Tibial nerve (tissue), 3 donors: ENCODE results near the gene WNT16.

Source experiments
- POLR2A ChIP-seq, 2 donors: fragments of 450-650 bp; IDR thresholded peaks; one replicate each; pipeline ENCODE4 v1.6.1; 2017; ENCODE audit warnings: antibody characterized with exemption in 2 of 2, mild to moderate bottlenecking in 2 of 2, moderate library complexity in 2 of 2
- TF ChIP-seq, protein P1 (sequence below), 5 experiments: fragments of 200-600 bp in 3 of 5; fragments of 450-650 bp in 2 of 5; sonication (generic) in 3 of 5; IDR thresholded peaks; one replicate each; pipeline ENCODE4 v1.5.1; 2016 to 2019; ENCODE audit warnings: antibody characterized with exemption in 5 of 5, mild to moderate bottlenecking in 3 of 5, moderate library complexity in 2 of 5

- TF ChIP-seq, protein P1, sequence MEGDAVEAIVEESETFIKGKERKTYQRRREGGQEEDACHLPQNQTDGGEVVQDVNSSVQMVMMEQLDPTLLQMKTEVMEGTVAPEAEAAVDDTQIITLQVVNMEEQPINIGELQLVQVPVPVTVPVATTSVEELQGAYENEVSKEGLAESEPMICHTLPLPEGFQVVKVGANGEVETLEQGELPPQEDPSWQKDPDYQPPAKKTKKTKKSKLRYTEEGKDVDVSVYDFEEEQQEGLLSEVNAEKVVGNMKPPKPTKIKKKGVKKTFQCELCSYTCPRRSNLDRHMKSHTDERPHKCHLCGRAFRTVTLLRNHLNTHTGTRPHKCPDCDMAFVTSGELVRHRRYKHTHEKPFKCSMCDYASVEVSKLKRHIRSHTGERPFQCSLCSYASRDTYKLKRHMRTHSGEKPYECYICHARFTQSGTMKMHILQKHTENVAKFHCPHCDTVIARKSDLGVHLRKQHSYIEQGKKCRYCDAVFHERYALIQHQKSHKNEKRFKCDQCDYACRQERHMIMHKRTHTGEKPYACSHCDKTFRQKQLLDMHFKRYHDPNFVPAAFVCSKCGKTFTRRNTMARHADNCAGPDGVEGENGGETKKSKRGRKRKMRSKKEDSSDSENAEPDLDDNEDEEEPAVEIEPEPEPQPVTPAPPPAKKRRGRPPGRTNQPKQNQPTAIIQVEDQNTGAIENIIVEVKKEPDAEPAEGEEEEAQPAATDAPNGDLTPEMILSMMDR (IDR thresholded peaks at IDR 0.05): no peak
- no peak for TF ChIP-seq POLR2A (IDR thresholded peaks at IDR 0.05)
These were observed 61.8 kb downstream of the WNT16 start for GRCh38 chr7:121390617-121391016.
